SK-N-SH (cell line): ENCODE measurements around the gene TMEM178A.

Experiments used
- CHD2 ChIP-seq: fragments of 150-350 bp; IDR thresholded peaks from 2 replicates; pipeline ENCODE4 v1.6.1; 2018; ENCODE audit warnings: low read length; ENCODE audit not compliant: partially characterized antibody
- RCOR1 ChIP-seq: fragments of 150-350 bp; IDR thresholded peaks from 2 replicates; pipeline ENCODE4 v1.6.1; 2017; ENCODE audit warnings: antibody characterized with exemption, low read length
- SMC3 ChIP-seq: IDR thresholded peaks from 2 replicates; pipeline ENCODE4 v1.6.1; 2012; ENCODE audit warnings: low read depth, low read length, improper control_type of control experiment
- TF ChIP-seq, protein P1 (sequence below): fragments of 200-600 bp; sonication (generic); IDR thresholded peaks from 2 replicates; pipeline ENCODE4 v1.6.1; 2017; ENCODE audit warnings: antibody characterized with exemption, mild to moderate bottlenecking, moderate library complexity
- TF ChIP-seq, protein P2 (sequence below): fragments of 150-350 bp; IDR thresholded peaks from 2 replicates; pipeline ENCODE4 v1.6.1; 2017; ENCODE audit warnings: antibody characterized with exemption, low read length, low read depth, borderline replicate concordance

DNA sequence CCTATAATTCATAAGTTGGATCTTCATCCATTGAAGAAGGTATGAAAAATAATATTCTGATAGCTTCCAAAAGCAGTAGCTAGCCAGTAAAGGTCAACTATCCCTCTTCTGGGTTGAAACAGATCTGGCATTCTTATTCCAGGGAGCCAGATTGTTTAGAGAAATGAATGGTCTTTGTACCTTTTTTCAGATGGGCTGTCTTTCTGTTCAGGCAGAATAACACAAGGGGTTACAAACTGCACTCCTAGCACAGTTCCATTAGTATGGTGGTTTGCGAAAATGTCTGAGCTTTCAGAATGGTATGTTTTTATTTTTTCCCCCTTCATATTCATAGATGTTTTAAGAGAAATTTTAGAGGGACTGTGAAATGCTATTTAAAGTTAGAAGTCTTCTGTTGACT, 47.5 kb upstream of the TMEM178A start:
- no peak for TF ChIP-seq CHD2
- TF ChIP-seq RCOR1 = no peak
- TF ChIP-seq, protein P1, sequence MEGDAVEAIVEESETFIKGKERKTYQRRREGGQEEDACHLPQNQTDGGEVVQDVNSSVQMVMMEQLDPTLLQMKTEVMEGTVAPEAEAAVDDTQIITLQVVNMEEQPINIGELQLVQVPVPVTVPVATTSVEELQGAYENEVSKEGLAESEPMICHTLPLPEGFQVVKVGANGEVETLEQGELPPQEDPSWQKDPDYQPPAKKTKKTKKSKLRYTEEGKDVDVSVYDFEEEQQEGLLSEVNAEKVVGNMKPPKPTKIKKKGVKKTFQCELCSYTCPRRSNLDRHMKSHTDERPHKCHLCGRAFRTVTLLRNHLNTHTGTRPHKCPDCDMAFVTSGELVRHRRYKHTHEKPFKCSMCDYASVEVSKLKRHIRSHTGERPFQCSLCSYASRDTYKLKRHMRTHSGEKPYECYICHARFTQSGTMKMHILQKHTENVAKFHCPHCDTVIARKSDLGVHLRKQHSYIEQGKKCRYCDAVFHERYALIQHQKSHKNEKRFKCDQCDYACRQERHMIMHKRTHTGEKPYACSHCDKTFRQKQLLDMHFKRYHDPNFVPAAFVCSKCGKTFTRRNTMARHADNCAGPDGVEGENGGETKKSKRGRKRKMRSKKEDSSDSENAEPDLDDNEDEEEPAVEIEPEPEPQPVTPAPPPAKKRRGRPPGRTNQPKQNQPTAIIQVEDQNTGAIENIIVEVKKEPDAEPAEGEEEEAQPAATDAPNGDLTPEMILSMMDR = no peak
- TF ChIP-seq, protein P2, sequence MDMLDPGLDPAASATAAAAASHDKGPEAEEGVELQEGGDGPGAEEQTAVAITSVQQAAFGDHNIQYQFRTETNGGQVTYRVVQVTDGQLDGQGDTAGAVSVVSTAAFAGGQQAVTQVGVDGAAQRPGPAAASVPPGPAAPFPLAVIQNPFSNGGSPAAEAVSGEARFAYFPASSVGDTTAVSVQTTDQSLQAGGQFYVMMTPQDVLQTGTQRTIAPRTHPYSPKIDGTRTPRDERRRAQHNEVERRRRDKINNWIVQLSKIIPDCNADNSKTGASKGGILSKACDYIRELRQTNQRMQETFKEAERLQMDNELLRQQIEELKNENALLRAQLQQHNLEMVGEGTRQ = no peak
- TF ChIP-seq SMC3 = no peak
